T-helper 9 cell (primary cell): ENCODE results near the gene AP4S1.
"Not testable (repeated sequence)": the region's sequence is repeated elsewhere in the genome, so short reads cannot be mapped to it uniquely, and the experiment has no call there.

Experiments
- DNase-seq: peaks from one replicate; pipeline ENCODE4 v3.0.0-alpha.2; 2020
- total RNA-seq, 2 donors: gene quantifications; one replicate each; lab custom pipeline; 2026; lab: John Stamatoyannopoulos, UW

The AP4S1 gene
- total RNA-seq = 19.5 to 28.7 reads per million in 2 donors

GRCh38 chr14:31025367-31026076 is at the start of gene AP4S1:
Gene AP4S1 (plus strand): TSS chr14:31025649. CDS start chr14:31066197, 40,548 bp downstream.
- peak; percentile 39 for DNase-seq

DNA sequence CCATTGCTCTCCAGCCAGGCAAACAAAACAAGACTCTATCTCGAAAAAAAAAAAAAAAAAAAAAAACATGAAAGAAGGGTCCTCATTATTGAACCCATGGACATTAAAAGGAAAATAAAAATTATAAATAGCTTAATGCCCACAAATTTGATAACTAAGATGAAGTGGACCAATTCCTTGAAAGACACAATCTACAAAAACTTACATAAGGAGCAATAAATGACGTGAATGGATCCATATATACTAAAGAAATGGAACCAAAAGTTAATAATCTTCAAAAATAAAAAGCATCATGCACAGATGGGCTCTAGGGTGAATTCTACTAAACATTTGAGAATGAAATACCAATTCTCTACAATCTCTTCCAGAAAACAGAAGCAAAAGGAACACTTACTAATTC is 47.7 kb upstream of the AP4S1 start:
- no peak for DNase-seq

DNA sequence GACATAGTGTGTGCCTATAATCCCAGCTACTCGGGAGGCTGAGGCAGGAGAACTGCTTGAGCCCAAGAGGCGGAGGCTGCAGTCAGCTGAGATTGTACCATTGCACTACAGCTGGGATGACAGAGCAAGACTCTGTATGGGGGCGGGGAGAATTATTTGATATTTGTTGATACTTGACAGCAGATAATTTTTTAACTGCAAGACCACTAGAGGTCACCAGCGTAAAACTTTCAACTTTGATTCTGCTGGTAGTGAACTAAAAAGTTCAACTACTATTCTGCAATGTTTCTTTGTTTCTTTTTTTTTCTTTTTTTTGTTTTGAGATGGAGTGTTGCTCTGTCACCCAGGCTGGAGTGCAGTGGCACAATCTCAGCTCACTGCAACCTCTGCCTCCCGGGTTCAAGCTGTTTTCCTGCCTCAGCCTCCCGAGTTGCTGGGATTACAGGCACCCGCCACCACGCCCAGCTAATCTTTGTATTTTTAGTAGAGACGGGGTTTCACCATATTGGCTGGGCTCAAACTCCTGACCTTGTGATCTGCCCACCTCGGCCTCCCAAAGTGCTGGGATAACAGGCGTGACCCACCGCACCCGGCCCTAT is 45.2 kb upstream of the AP4S1 start:
- not testable (repeated sequence) for DNase-seq

- DNase-seq = no peak
Observed at GRCh38 chr14:30980980-30981379, 44.5 kb upstream of the AP4S1 start.

- no peak for DNase-seq
Observed at GRCh38 chr14:30982533-30982932, 42.9 kb upstream of the AP4S1 start.

GRCh38 chr14:30983858-30984257 is 41.6 kb upstream of the AP4S1 start:
- no peak for DNase-seq

DNA sequence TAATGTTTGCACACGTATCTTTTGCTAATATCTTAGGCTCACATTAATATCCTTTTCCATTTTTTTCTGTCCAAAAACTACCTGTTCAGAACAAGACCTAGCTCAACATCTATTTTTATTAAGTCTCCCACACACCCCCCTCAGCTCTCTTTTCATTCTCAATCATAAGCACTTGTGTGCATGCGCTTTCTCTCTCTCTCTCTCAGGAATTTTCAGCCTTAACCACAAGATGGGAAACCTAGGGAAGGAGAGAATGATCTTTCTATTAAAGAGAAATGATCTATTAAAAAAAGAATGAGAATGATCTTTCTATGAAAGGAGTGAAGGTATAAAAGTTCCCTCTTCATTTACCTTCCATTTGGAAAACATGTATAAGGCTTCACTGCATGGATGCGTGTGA is 39.7 kb upstream of the AP4S1 start:
- DNase-seq = no peak

- no peak for DNase-seq
Observed at GRCh38 chr14:30988509-30988908, 36.9 kb upstream of the AP4S1 start.

DNA sequence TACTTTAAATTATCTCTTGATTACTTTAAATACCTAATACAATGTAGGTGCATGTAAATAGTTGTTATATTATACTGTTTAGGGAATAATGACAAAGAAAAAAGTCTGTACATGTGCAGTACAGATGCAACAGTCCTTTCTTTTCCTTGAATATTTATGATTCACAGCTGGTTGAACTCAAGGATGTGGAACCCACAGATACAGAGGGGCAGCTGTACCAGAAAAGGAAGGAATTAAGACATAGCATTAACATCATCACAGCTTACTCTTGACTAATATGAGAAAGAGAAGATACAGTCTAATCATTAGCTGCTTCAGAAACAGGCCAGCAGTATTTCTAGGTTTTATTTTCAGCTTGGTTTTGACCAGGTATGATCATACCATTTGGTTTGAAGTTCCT is 34.7 kb upstream of the AP4S1 start:
- DNase-seq = no peak

DNA sequence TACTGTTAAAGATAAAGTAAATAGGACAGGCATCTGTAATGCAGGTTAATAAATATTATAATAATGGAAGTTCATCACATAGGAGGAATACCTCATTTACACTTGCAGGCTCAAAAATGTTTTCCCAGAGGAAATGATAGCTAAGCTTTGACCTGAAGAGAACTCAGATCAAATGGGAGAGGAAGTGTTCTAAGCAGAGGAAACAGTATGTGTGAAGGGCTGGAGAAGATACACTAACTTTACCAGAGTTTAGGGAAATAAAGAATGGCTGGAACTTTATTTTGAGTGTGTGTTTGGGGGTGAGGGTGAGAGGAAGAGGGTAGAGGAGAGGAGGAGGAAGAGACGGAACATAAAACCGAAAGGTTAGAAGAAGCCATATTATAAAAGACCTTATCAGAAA is 34.0 kb upstream of the AP4S1 start:
- DNase-seq = no peak

DNA sequence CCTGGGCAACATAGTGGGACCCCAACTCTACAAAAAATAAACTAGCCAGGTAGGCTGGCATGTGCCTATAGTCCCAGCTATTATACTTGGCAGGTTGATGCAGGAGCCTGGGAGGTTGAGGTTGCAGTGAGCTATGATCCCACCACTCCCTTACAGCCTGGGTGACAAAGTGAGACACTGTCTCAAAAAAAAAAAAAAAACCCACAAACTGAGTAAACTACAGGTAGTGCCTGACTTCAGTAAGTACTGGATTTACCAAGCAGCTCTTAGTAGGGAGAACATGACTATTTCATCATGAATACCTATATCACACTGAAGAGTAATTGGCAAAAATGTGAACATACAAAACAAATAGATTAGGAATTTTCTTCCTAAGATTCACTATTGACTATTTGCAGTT is 32.4 kb upstream of the AP4S1 start:
- DNase-seq = no peak

DNA sequence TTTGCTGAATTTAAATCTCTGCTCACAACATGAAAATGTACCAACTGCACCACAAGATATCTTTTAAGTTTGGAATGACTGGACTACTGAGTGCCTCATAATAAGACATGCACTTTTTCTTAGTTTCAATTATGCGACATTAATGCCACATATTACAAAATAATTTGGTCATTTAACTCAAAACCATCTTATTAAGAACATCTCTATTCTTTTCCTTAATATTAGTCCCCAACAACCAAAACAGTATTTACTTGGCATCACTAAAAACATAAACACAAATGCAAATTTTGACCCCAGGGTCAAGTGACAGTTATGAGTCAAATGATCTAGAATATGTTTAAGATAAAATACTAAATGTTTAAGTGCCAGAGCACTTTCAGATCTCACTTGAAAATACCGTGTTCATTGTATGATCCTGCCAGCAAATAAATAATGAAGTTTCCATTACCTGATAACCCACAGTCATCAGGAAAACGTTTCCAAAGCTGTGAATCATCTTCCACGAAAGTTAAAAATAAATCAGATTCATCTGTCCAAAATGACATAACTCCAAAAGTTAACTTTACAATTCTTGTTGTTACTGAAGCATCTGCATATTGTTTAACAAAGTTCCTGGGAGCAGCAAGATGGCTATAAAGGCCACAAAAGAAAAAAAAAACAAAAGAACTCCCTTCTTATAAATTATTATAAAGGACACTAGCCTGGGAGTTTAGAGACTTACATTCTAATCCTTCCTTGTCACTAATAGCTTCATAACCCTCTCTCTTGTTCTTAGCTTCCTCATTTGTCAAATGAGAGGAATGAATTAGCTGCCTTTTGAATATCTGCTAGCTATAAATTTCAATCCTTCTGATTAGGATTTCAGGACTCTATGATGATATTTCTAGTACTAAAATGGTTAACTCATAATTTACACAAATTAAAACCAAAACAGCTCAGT is 30.5 kb upstream of the AP4S1 start:
- DNase-seq = no peak

DNA sequence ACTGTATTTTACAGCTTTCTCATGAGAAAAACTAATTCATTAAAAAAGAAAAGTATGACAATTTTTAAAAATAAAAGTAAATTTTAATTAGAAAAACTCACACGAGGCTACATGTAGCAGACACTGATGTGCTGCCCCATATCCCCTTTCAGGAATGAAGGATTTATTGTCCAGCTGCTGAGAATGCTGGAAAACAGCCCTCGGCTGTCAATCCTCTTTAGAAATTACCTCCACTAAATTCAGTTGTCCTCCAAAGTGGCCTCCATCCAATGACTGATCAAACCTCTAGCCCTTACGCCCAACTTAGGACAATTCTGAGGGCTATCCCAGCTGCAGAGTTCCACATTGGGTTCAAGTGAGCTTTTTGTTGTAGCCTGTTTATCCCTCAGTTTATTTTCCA is 29.8 kb upstream of the AP4S1 start:
- no peak for DNase-seq

GRCh38 chr14:30996892-30997659 is 28.4 kb upstream of the AP4S1 start:
- DNase-seq = no peak

DNA sequence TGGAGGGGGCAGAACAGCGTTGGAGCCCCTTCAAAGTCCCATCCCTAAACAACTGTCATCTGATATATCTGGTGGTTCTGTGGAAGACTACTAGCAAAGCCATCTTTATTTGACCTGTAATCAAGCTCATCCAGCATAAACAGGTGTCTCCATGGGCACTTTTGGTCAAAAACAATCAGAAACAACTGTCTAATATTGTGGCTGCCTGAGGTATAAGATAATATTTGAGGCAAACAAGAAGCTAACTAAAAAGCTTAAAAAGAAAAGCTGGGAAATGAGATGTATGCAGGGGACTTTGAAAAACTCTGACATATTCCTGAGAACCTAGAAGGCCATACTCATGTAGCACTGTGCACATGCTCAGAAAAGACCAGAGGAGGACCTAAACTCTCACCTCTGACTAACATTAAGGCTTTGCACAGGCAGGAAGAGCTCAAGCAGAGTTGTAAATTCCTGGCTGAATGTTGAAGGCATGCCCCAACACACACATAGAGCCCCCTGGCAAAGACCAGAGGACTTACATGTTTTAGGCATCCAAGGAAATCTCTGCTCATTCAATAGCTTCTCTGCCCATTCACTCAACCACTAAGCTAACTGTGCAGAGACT is 27.2 kb upstream of the AP4S1 start:
- no peak for DNase-seq

DNA sequence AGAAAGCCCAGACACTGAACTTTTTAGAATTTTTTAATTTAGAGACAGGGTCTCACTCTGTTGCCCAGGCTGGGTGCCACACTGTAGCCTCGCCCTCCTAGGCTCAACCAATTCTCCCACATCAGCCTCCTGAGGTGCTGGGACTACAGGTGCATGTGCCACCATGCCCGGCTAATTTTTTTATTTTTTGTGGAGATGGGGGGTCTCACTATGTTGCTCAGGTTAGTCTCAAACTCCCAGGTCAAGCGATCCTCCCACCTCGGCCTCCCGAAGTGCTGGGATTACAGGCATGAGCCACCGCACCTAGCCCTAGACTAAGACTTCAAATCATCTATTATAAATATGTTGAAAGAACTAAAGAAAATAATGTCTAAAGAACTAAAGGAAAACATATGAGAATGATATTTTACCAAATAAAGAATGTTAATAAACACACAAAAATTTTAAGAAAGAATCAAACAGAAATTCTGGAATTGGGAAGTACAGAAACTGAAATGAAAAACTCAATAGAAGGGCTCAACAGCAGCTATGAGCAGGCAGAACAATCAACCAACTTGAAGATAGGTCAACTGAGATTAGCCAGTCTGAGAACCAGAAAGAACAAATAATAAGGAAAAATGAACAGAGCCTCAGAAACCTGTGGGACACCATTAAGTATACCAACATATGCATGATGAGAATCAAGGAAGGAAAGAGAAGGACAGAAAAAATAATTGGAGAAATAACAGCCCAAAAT is 26.2 kb upstream of the AP4S1 start:
- no peak for DNase-seq

GRCh38 chr14:31000629-31001338 is 24.7 kb upstream of the AP4S1 start:
- no peak for DNase-seq

DNA sequence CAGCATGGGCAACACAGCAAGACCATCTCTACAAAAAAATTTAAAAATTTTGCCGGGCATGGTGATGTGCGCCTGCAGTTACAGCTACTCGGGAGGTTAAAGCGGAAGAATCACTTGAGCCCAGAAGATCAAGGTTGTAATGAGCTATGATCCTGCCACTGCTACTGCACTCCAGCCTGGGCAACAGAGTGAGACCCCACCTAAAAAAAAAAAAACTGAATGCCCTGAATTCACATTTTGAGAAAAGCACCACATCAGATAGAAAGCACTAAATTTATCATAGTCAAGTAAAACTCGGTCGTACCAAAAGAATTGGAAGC is 24.1 kb upstream of the AP4S1 start:
- no peak for DNase-seq

GRCh38 chr14:31003284-31003683 is 22.2 kb upstream of the AP4S1 start:
- DNase-seq = no peak

- not testable (repeated sequence) for DNase-seq
Observed at GRCh38 chr14:31004007-31004406, 21.4 kb upstream of the AP4S1 start.

GRCh38 chr14:31006703-31007102 is 18.7 kb upstream of the AP4S1 start:
- no peak for DNase-seq
